Measurements from ENCODE around the gene LIAS.

The LIAS gene

GRCh38 chr4:39495446-39496213 is 36.8 kb downstream of the LIAS start:
- no peak overlapping the region for H3K27ac ChIP-seq (ENCODE audit: low read depth, low read length)
- no peaks in the 10 kb centered on the region for H3F3A ChIP-seq (ENCODE audit: insufficient read depth)
- H3K9ac ChIP-seq (ENCODE audit: low read length) = no peak overlapping the region
- no peak overlapping the region for H3K4me2 ChIP-seq (ENCODE audit: low read depth, low read length, poor library complexity, severe bottlenecking)
- peaks cover 2% of the 10 kb centered on the region; the same call in 1 of the 2 replicates for H3K36me3 ChIP-seq (ENCODE audit: low read length)
- H4K20me1 ChIP-seq (ENCODE audit: low read depth, low read length) = no peaks in the 10 kb centered on the region
- no peaks in the 10 kb centered on the region for H3K27me3 ChIP-seq (ENCODE audit: low read length)
- TF ChIP-seq, protein P1, sequence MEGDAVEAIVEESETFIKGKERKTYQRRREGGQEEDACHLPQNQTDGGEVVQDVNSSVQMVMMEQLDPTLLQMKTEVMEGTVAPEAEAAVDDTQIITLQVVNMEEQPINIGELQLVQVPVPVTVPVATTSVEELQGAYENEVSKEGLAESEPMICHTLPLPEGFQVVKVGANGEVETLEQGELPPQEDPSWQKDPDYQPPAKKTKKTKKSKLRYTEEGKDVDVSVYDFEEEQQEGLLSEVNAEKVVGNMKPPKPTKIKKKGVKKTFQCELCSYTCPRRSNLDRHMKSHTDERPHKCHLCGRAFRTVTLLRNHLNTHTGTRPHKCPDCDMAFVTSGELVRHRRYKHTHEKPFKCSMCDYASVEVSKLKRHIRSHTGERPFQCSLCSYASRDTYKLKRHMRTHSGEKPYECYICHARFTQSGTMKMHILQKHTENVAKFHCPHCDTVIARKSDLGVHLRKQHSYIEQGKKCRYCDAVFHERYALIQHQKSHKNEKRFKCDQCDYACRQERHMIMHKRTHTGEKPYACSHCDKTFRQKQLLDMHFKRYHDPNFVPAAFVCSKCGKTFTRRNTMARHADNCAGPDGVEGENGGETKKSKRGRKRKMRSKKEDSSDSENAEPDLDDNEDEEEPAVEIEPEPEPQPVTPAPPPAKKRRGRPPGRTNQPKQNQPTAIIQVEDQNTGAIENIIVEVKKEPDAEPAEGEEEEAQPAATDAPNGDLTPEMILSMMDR (IDR thresholded peaks at IDR 0.05; ENCODE audit: insufficient read depth, low read length, poor library complexity, severe bottlenecking) = no peak
- TF ChIP-seq EZH2phosphoT487 (conservative IDR thresholded peaks at IDR 0.05; ENCODE audit: low read length) = no peak
- H2AFZ ChIP-seq (ENCODE audit: low read depth, low read length, severe bottlenecking) = no peak overlapping the region
- no peak overlapping the region for H3K4me3 ChIP-seq (ENCODE audit: insufficient read depth, low read length, poor library complexity, severe bottlenecking)
- H3K9me3 ChIP-seq (ENCODE audit: insufficient read depth, low read length) = no peaks in the 10 kb centered on the region
- H3K79me2 ChIP-seq (ENCODE audit: insufficient read depth, low read length) = no peaks in the 10 kb centered on the region
- no peaks in the 10 kb centered on the region for H3K9me2 ChIP-seq (replicated peaks; ENCODE audit: insufficient read depth, low read length)

DNA sequence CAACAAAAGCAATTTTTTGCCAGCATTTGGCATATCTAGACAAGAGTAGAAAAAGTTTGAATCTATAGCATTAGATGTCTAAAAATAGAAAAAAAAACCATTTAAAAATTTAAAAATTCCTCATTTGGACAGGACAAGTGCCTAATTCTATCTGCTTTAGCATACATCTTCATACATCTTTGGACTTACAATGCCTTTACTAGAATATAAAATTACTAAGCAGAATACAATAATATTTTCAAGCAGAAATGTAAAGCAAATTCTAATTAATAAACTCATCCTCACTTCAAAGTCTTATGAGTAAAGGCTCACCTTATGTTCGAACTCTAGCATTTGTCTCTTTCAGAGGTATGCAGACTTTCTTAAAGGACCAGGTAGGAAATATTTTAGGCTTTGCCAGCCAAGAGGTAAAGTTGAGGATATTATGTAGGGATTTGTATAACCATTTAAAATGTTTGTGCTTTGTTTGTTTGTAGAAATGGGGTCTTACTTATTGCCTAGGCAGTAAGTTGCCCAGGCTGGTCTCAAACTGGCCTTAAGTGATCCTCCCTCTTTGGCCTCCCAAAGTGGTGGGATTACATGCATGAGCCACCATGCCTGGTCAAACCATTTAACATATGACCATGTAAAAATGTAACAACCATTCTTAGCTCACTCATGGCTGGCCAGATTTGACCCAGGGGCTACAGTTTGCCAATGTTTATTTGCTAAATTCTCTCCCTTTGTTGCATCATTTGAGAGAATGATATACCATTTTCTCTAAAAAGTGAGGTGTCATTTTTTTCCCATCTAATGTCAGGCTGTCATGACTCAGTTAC is 39.3 kb downstream of the LIAS start:
- no peak for TF ChIP-seq EZH2phosphoT487 (conservative IDR thresholded peaks at IDR 0.05; ENCODE audit: low read length)
- TF ChIP-seq, protein P1 (IDR thresholded peaks at IDR 0.05; ENCODE audit: insufficient read depth, low read length, poor library complexity, severe bottlenecking) = no peak
- Histone ChIP-seq H3K79me2 (ENCODE audit: insufficient read depth, low read length) (no peaks in the 10 kb centered on the region), H3K4me3 (ENCODE audit: insufficient read depth, low read length, poor library complexity, severe bottlenecking) (no peak overlapping the region), H3K27me3 (ENCODE audit: low read length) (no peaks in the 10 kb centered on the region), H3K9me2 (replicated peaks; ENCODE audit: insufficient read depth, low read length) (no peaks in the 10 kb centered on the region), H3K36me3 (ENCODE audit: low read length) (peaks cover 2% of the 10 kb centered on the region; the same call in 1 of the 2 replicates), H3K9me3 (ENCODE audit: insufficient read depth, low read length) (no peaks in the 10 kb centered on the region), H2AFZ (ENCODE audit: low read depth, low read length, severe bottlenecking) (no peak overlapping the region), H3K4me2 (ENCODE audit: low read depth, low read length, poor library complexity, severe bottlenecking) (no peak overlapping the region), H3F3A (ENCODE audit: insufficient read depth) (no peaks in the 10 kb centered on the region), H3K27ac (ENCODE audit: low read depth, low read length) (no peak overlapping the region), H4K20me1 (ENCODE audit: low read depth, low read length) (no peaks in the 10 kb centered on the region), H3K9ac (ENCODE audit: low read length) (no peak overlapping the region)

DNA sequence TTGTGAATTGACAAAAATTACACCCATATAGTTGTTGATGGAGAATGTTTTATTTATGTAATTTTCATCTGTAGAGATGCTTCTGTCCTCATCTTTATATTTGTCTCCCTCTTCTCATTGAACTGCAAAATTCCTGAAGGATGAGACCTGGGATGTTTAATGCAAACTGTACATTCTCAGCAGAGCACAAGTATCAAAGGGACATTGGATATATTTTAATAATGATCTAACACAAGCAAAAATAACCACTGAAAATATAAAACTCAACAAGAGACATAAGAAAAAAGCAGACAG is 39.8 kb downstream of the LIAS start:
- Histone ChIP-seq H3K27ac (ENCODE audit: low read depth, low read length) (no peak overlapping the region), H3K9me2 (replicated peaks; ENCODE audit: insufficient read depth, low read length) (no peaks in the 10 kb centered on the region), H2AFZ (ENCODE audit: low read depth, low read length, severe bottlenecking) (no peak overlapping the region), H3K79me2 (ENCODE audit: insufficient read depth, low read length) (no peaks in the 10 kb centered on the region), H3K27me3 (ENCODE audit: low read length) (no peaks in the 10 kb centered on the region), H3K9ac (ENCODE audit: low read length) (no peak overlapping the region), H3K4me2 (ENCODE audit: low read depth, low read length, poor library complexity, severe bottlenecking) (no peak overlapping the region), H3F3A (ENCODE audit: insufficient read depth) (no peaks in the 10 kb centered on the region), H3K4me3 (ENCODE audit: insufficient read depth, low read length, poor library complexity, severe bottlenecking) (no peak overlapping the region), H4K20me1 (ENCODE audit: low read depth, low read length) (no peaks in the 10 kb centered on the region), H3K36me3 (ENCODE audit: low read length) (peaks cover 2% of the 10 kb centered on the region; the same call in 1 of the 2 replicates), H3K9me3 (ENCODE audit: insufficient read depth, low read length) (no peaks in the 10 kb centered on the region)
- no peak for TF ChIP-seq EZH2phosphoT487 (conservative IDR thresholded peaks at IDR 0.05; ENCODE audit: low read length)
- TF ChIP-seq, protein P1 (IDR thresholded peaks at IDR 0.05; ENCODE audit: insufficient read depth, low read length, poor library complexity, severe bottlenecking) = no peak
